Activated CD4-positive, CD25-positive, alpha-beta regulatory T cell treated with anti-CD3 and anti-CD28 coated beads, Interleukin-2, amount 50 U/mL, for 24 hours (primary cell): Measurements from ENCODE around the gene CFAP52.
"Not testable (repeated sequence)": the region's sequence is repeated elsewhere in the genome, so short reads cannot be mapped to it uniquely, and the experiment has no call there.

Experiments
- ATAC-seq, 2 donors: fragments of 150-1000 bp; cut with Tn5 transposase; one replicate each; pipeline ENCODE4 v1.10.0; 2021; ENCODE audit warnings: mild to moderate bottlenecking in 1 of 2, moderate library complexity in 1 of 2

Gene CFAP52

DNA sequence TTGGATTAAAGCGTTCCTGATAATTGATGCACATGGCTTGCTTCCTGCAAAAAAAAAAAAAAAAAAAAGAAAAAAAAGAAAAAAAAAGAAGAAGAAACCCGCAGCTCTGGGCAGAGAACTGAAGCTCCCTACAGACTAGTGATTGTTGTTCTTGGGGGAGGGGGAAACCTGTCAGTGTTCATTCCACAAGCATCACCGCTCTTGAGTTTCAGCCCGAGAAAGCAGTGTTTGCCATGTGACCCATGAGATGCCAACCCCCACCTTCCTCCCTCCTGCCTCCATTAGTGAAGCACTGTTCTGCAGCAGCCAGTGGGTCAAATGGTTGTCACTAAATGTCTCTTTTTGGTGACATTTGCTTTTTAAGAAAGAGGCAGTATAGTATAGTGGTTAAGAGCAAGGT is 70.6 kb downstream of the CFAP52 start:
- ATAC-seq: no peak

DNA sequence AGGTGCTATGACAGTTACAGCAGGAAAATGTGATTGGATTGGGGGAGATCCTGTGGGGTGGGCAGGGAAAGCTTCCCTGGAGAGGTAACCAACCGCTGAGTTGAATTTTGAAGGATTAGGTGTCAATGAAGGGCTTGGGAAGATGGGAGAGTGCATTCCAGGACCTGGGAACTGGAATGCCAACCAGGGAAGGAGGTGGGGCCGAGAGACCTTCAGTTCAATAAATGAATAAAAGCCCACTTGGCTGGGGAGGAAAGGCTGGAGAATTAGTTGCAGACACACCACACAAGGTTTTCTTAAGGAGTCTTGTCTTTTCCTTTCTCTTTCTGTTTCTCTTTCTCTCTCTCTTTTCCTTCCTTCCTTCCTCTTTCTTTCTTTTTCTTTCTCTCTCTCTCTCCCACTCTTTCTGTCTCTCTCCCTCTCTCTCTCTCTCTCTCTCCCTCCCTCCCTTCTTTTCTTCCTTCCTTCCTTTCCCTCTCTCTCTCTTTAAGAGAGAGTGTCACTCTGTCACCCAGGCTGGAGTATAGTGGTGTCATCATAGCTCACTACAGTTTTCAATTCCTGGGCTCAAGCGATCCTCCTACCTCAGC is 72.2 kb downstream of the CFAP52 start:
- no peak for ATAC-seq

DNA sequence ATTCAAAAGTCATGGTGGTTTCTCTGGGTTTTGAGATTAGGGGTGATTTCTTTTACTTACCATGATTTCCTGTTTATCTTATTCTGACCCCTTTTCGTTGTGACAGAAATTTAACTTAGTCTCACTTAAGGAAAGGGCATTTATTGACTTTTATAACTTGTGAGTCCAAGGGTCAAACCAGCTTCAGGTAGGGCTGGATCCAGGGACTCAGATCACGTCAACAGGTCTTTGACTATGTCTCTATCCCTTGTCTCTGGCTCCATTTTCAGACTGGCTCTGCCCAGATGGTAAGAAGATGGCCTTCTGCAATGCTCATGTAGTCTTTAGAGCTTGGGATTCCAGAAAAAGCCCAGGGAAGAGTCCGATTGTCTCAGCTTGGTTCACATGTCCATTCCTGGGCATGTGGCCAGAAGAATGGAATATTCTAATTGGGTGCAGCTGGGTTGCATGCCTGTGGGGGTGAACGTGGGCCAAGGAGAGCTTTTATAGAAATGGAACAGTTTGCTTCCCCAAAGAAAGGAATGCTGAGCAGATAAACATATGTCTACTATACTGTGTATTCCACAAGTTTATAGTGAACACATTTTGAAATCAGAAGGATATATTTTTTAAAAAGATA is 82.3 kb downstream of the CFAP52 start:
- ATAC-seq: no peak

DNA sequence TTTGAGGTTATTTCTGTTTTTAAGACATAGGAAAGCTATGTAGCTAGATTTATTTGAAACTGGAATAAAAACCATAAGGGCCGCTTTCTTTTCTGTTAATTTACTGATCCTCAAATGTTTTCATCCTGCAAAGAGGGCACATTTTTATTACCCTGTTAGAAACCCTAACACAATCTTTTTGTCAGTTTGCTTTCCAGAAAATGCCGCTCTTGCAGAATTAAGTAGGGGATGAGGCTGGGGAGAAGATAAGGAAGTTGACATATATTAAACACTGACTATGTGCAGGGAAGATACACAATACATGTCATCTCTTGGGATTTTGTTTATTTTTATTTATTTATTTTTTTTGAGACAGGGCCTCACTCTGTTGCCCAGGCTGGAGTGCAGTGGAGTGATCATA is 84.6 kb downstream of the CFAP52 start:
- ATAC-seq: no peak

GRCh38 chr17:9663511-9663910 is 87.1 kb downstream of the CFAP52 start:
- not testable (repeated sequence) for ATAC-seq

DNA sequence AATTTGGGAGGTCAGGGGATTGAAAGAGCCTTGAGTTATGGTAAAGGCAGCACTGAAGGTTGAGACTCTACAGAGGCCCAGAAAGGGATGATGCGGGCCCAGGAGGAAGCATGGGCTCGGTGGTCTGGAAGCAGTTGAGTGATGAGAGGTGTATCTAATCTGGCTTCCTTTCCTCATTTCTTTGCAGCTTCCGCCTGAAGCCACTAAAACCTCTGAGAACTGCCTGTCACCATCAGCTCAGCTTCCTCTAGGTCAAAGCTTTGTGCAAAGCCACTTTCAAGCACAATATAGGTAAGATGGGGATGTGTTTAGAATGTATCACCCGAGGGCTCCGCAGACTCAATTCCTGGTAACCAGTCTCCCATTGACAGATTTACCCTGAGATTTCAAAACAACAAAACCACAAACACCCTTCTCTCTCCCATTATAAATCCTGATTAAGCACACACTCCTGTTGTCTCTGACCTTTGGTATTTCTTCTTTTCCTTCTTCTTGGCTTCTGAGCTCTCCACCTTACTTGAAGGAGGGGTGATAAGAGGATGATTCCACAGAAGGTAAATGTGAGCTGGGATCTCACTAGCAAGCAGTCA is 90.1 kb downstream of the CFAP52 start:
- no peak for ATAC-seq

GRCh38 chr17:9668517-9668916 is 92.1 kb downstream of the CFAP52 start:
- no peak for ATAC-seq

GRCh38 chr17:9669551-9670008 is 93.1 kb downstream of the CFAP52 start:
- no peak for ATAC-seq

- no peak for ATAC-seq
Observed at GRCh38 chr17:9670596-9670995, 94.2 kb downstream of the CFAP52 start.

DNA sequence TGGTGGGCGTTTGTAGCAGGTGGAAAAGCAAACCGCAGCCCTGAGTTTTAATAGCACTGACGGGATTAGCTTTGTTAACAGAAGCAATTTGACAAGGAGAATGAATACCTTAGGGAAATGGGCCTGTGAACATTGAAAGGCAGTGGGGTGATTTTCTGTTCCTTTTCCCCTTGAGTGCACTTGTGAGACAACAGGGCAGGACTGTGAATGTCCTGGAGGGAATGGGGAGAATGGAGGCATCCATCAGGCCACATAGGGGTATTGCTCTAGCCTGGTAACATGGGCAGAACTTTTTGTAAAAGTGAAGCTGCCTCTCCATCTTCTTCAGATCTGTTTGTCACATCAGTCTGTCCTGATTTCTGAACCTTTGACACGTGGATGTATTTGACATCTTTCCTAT is 95.1 kb downstream of the CFAP52 start:
- ATAC-seq: no peak

DNA sequence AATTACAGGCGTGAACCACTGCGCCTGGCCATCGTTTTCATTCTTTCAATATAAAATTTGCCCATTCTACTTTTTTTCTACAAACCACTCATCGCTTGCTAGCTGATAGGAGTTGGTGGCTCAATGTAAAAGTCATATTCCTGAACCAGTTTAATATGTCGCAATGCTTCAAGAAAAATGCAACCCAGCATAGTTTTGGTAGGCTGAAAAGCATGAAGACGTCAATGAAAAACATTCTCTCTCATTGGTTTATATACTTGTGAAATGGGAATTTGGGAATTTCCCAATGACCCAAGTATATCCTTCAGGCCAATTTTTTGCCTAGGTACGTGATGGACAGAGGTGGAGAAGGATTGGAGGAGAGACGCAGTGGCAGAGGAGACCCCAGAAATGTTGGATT is 95.8 kb downstream of the CFAP52 start:
- no peak for ATAC-seq

GRCh38 chr17:9672691-9673090 is 96.2 kb downstream of the CFAP52 start:
- no peak for ATAC-seq

GRCh38 chr17:9676084-9676483 is 99.6 kb downstream of the CFAP52 start:
- no peak for ATAC-seq

DNA sequence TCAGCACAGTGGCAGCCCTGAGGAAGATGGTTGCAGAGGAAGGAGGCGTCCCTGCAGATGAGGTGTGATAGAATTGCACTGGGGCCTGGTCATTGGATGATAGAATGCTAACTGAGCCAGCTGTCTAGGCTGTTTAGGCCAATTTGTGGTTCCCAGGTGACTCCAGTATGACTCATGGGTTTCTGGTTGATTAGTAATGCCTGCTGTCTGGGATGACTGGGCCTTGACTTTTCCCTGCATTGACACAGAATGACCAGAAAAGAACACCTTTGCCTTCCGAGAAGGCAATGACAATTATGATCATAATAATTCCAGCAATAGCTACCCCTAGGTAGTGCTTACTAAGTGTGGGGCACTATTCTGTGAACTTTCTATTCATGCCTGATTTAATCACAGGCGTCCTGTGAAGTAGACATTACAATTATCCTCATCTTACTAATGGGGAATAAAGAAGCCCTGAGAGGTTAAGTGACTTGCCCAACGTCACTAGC is 100.4 kb downstream of the CFAP52 start:
- peak; percentile 84 to 85 for ATAC-seq

DNA sequence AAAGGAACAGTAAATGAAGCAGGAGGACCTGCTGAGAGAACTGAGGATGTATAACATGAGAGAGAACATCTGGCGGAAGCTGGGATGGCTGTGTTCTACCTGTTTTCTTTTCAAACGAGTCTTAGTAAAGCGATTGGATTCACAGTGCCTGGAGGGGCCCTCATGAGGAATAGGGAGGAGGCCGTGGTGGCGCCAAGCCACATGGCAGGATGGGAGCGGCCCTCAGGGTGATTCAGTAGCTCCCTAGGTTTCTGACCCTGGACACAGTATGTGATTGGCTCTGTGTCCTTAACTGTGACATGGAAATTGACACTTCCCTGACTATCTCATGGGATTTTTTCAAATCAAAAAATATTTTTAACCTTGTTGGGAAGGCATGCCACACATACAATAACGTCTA is 101.0 kb downstream of the CFAP52 start:
- ATAC-seq: no peak

DNA sequence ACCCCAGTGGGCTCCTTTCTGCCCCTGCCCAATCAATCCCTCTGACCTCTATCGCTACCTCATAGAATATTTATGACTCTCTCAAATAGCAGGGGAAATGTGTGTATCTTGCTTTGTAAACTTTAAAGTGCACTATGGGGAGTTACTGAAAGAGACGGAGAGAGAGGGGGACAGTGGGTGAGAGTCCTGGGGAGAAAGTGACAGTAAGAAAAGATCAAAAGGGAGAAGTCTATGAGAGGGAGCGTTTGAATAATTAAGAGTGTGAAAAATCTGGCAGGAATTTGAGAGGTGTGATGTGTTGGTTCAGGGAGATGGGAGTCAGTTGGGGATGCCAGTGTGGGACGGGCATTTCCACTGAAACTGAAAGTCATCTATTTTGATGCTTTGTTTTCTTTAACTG is 101.5 kb downstream of the CFAP52 start:
- ATAC-seq: no peak

GRCh38 chr17:9684955-9685621 is 108.6 kb downstream of the CFAP52 start:
- ATAC-seq: no peak
